Loucy (cell line): ENCODE data around the gene ACSF2.
A peak's percentile ranks its signal among the peaks of the same experiment; 100 is the strongest.

Source experiments
- H2AFZ ChIP-seq: fragments of 200-600 bp; sonication (generic); 2 replicates; pipeline ENCODE4 v1.6.0; 2016; ENCODE audit warnings: antibody characterized with exemption, mild to moderate bottlenecking, low read length, moderate library complexity
- H3F3A ChIP-seq: fragments of 200-600 bp; 2 replicates; pipeline ENCODE4 v1.6.0; 2016; ENCODE audit warnings: antibody characterized with exemption, low read depth, mild to moderate bottlenecking
- H3K27me3 ChIP-seq: fragments of 200-600 bp; sonication (generic); 2 replicates; pipeline ENCODE4 v1.6.1; 2014; ENCODE audit warnings: low read length, mild to moderate bottlenecking; ENCODE audit not compliant: insufficient read depth, poor library complexity, severe bottlenecking
- H3K36me3 ChIP-seq: fragments of 200-600 bp; sonication (generic); 2 replicates; pipeline ENCODE4 v1.6.1; 2016; ENCODE audit warnings: low read length; ENCODE audit not compliant: insufficient read depth
- H3K4me1 ChIP-seq: fragments of 200-600 bp; sonication (generic); 2 replicates; pipeline ENCODE4 v1.5.1; 2014; ENCODE audit warnings: low read length, mild to moderate bottlenecking; ENCODE audit not compliant: insufficient read depth, poor library complexity, severe bottlenecking
- H3K4me2 ChIP-seq: fragments of 200-600 bp; sonication (generic); 2 replicates; pipeline ENCODE4 v1.6.0; 2014; ENCODE audit warnings: antibody characterized with exemption, low read length, low read depth, mild to moderate bottlenecking; ENCODE audit not compliant: poor library complexity, severe bottlenecking
- H3K4me3 ChIP-seq: fragments of 200-600 bp; sonication (generic); 2 replicates; pipeline ENCODE4 v1.5.1; 2014; ENCODE audit warnings: low read length, mild to moderate bottlenecking, mixed read lengths; ENCODE audit not compliant: poor library complexity, severe bottlenecking
- H3K79me2 ChIP-seq: fragments of 200-600 bp; sonication (generic); 2 replicates; pipeline ENCODE4 v1.6.1; 2014; ENCODE audit warnings: low read length; ENCODE audit not compliant: insufficient read depth
- H3K9ac ChIP-seq: fragments of 200-600 bp; sonication (generic); 2 replicates; pipeline ENCODE4 v1.6.0; 2014; ENCODE audit warnings: mild to moderate bottlenecking, low read depth, low read length, moderate library complexity; ENCODE audit not compliant: poor library complexity, severe bottlenecking
- H3K9me2 ChIP-seq: fragments of 200-600 bp; sonication (generic); replicated peaks from 2 replicates; pipeline ENCODE4 v1.6.1; 2016; ENCODE audit warnings: low read depth, low read length, mixed read lengths
- H3K9me3 ChIP-seq: fragments of 200-600 bp; sonication (generic); 2 replicates; pipeline ENCODE4 v1.6.1; 2014; ENCODE audit warnings: mild to moderate bottlenecking, antibody characterized with exemption, low read length, low read depth; ENCODE audit not compliant: insufficient read depth
- H4K20me1 ChIP-seq: fragments of 200-600 bp; sonication (generic); 2 replicates; pipeline ENCODE4 v1.6.0; 2014; ENCODE audit warnings: antibody characterized with exemption, low read length, mild to moderate bottlenecking; ENCODE audit not compliant: insufficient read depth, poor library complexity, severe bottlenecking
- EZH2phosphoT487 ChIP-seq: fragments of 200-600 bp; IDR thresholded peaks from 2 replicates; pipeline ENCODE4 v1.6.1; 2018; ENCODE audit warnings: antibody characterized with exemption, mild to moderate bottlenecking, moderate library complexity, borderline replicate concordance
- TF ChIP-seq, protein P1 (sequence below): fragments of 200-600 bp; sonication (generic); conservative IDR thresholded peaks from 2 replicates; pipeline ENCODE4 v1.5.1; 2014; ENCODE audit warnings: mild to moderate bottlenecking, antibody characterized with exemption, low read length

Gene ACSF2

DNA sequence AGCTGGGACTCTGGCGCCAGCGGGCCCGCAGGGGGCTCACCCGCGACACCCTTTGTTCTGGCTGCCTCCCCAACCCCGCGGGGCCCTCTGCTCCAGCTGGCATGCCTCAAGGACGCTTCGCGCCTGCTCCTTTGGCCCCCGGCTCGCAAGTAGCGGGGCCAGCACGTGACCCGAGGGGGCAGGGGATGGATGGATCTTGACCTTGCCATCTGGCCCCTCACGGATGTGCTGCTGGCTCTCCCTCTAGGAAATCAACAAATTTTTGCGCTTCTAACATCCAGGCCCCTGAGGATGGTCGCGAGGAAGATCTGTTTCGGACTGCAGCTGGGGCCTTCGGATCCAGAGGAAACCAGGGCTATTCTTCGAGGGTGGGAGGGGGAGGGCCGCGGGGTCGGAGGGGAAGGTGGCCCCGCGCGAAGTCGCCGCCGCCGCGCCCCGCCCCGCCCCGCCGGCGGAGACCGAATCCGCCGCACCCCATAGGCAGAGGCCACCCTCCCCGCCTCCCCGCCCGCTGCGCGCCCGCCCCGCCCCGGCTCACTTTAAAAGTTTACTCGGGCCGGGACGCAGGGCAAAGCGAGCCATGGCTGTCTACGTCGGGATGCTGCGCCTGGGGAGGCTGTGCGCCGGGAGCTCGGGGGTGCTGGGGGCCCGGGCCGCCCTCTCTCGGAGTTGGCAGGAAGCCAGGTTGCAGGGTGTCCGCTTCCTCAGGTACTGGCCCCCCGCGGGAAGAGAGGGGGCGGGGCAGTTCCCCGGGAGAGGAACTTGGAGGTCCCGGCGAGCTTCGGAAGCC is at the start of gene ACSF2:
ACSF2 (plus strand) TSS at position 537 of the 790 bp plus-strand sequence; CDS start at position 581, 44 bp downstream.
- peak within 1 kb of the TSS; percentile 94 for H3K4me2 ChIP-seq
- no peaks in the 10 kb centered on the region for H3K9me3 ChIP-seq
- H3K9me2 ChIP-seq = no peaks in the 10 kb centered on the region
- H3K4me3 ChIP-seq = peak within 1 kb of the TSS; percentile 82
- H3K27me3 ChIP-seq = no peaks in the 10 kb centered on the region
- H3K79me2 ChIP-seq = peaks cover 44% of the 10 kb centered on the region
- no peaks in the 10 kb centered on the region for H4K20me1 ChIP-seq
- H3K36me3 ChIP-seq = no peaks in the 10 kb centered on the region
- peak within 1 kb of the TSS; percentile 92 for H2AFZ ChIP-seq
- H3K4me1 ChIP-seq = peaks cover 47% of the 10 kb centered on the region
- peak within 1 kb of the TSS; percentile 84 for H3K9ac ChIP-seq
- TF ChIP-seq, protein P1, sequence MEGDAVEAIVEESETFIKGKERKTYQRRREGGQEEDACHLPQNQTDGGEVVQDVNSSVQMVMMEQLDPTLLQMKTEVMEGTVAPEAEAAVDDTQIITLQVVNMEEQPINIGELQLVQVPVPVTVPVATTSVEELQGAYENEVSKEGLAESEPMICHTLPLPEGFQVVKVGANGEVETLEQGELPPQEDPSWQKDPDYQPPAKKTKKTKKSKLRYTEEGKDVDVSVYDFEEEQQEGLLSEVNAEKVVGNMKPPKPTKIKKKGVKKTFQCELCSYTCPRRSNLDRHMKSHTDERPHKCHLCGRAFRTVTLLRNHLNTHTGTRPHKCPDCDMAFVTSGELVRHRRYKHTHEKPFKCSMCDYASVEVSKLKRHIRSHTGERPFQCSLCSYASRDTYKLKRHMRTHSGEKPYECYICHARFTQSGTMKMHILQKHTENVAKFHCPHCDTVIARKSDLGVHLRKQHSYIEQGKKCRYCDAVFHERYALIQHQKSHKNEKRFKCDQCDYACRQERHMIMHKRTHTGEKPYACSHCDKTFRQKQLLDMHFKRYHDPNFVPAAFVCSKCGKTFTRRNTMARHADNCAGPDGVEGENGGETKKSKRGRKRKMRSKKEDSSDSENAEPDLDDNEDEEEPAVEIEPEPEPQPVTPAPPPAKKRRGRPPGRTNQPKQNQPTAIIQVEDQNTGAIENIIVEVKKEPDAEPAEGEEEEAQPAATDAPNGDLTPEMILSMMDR = no peak
- no peak for TF ChIP-seq EZH2phosphoT487
- peaks cover 15% of the 10 kb centered on the region for H3F3A ChIP-seq

DNA sequence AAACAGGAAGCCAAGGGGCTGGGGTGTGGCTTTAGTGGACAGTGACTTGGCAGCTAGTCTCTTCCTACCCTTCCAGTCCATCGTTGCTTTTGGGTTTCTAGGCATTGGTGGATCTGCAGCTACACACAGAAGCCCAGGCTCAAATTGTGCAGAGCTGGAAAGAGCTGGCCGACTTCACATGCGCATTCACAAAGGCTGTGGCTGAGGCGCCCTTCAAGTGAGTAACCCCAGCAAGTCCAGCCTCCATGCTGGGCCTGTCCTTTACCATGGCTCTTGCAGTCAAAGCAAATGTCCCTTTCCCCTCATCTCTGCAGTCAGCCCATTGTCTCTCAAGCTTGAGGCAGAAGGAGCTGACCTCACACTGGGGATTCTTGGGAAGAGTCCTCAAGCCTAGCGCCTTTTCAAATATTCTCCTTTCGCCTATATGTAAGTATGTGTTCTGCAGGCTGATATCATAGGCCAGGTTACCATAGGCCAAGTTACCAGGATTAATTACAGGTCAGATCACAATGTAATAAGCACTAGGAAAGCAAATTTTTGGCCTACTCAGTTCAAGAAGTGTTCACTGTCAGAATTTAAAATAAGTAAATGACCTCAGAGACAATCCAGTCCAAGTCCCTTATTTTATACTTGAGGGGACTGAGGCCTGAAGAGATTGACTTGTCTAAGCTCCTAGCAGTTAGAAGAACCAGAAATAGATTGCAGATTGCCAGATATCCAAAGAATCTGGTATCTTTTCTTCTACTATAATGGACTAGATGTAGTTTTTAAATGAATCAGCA is 46.5 kb upstream of the ACSF2 start:
- no peaks in the 10 kb centered on the region for H3K27me3 ChIP-seq
- H3K9me2 ChIP-seq = no peaks in the 10 kb centered on the region
- H3K4me2 ChIP-seq = no peak overlapping the region
- no peaks in the 10 kb centered on the region for H3K4me1 ChIP-seq
- peaks cover 53% of the 10 kb centered on the region; the same call in 1 of the 2 replicates for H3K36me3 ChIP-seq
- no peaks in the 10 kb centered on the region for H4K20me1 ChIP-seq
- TF ChIP-seq EZH2phosphoT487 = no peak
- TF ChIP-seq, protein P1 = no peak
- H3F3A ChIP-seq = no peaks in the 10 kb centered on the region
- H2AFZ ChIP-seq = no peak overlapping the region
- no peak overlapping the region for H3K4me3 ChIP-seq
- no peaks in the 10 kb centered on the region for H3K9me3 ChIP-seq
- no peaks in the 10 kb centered on the region for H3K79me2 ChIP-seq
- H3K9ac ChIP-seq = no peak overlapping the region

DNA sequence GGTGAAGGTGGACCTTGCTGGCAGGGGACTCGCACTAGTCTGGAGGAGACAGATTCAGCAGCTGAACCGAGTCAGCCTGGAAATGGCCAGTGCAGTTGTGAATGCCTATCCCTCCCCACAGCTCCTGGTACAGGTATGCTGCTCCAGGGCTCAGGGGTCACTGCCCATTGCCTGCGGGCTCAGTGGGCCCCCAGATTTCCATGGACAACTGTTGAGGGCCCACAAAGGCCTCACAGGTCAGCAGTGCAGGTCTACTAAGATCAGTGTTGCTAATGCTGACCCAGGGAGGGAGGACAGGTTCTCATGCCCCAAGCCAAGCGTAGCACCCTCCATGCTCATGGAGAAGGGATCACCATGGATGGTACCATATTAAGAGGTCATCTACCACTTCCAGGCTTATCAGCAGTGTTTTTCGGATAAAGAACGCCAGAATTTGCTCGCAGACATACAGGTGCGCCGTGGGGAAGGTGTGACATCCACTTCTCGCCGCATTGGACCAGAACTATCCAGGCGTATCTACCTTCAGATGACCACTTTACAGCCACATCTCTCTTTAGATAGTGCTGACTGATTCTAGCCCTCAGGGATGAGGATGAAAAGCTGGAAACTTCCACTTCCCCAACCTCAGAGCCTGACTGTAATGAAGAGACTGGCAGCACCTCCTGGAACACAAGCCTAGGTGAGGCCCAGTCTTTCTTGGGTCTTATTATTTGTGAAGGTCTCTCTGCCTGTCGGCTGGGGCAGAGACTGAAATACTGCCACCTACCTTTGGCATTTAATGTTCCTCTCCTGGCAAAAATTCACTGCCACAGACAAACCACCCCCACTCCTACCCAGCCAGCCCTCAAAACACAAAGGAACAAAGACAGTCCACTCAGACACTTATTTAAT is 45.4 kb upstream of the ACSF2 start:
- Histone ChIP-seq H3K9me3 (no peaks in the 10 kb centered on the region), H3K79me2 (no peaks in the 10 kb centered on the region), H3K36me3 (peaks cover 64% of the 10 kb centered on the region; the same call in 1 of the 2 replicates), H3K4me2 (no peak overlapping the region), H4K20me1 (no peaks in the 10 kb centered on the region), H3K27me3 (no peaks in the 10 kb centered on the region), H2AFZ (no peak overlapping the region), H3K9me2 (no peaks in the 10 kb centered on the region), H3F3A (no peaks in the 10 kb centered on the region), H3K9ac (no peak overlapping the region), H3K4me3 (no peak overlapping the region), H3K4me1 (no peaks in the 10 kb centered on the region)
- TF ChIP-seq, protein P1 = peak; percentile 38
- TF ChIP-seq EZH2phosphoT487 = no peak
